SK-MEL-5 (cell line): ENCODE results near the gene KRTAP29-1. TPM values are rescaled to one million over a fixed set of nuclear protein-coding genes. Genes with fewer than 3 reads are reported as not detected.
"Not testable (repeated sequence)": the region's sequence is repeated elsewhere in the genome, so short reads cannot be mapped to it uniquely, and the experiment has no call there.

Experiments used
- DNase-seq: peaks from one replicate; pipeline ENCODE4 v3.0.0-alpha.2; 2016; ENCODE audit warnings: low read depth, low spot score
- in situ Hi-C: cut with HindIII; loops from 2 replicates; pipeline ENCODE4 v1.10.0; 2016; ENCODE audit warnings: low sequenced_read_pairs, high pct_unique_total_duplicates, low pct_unique_long_range_greater_than_20kb
- small RNA-seq, 2 experiments: library from RNA; depleted of rRNA; stranded (forward); fragments of <200 nt; gene quantifications; one replicate each; pipeline ENCODE3, GENCODE V24; 2014
- total RNA-seq: library from RNA; depleted of rRNA; stranded (reverse); fragments of >200 nt; shearing (Covaris generic); gene quantifications from 2 replicates; pipeline ENCODE4 v1.2.3, GENCODE V29; 2014; rRNA removed

Gene KRTAP29-1
- total RNA-seq, 1 experiment from 2014 or later = not detected

DNA sequence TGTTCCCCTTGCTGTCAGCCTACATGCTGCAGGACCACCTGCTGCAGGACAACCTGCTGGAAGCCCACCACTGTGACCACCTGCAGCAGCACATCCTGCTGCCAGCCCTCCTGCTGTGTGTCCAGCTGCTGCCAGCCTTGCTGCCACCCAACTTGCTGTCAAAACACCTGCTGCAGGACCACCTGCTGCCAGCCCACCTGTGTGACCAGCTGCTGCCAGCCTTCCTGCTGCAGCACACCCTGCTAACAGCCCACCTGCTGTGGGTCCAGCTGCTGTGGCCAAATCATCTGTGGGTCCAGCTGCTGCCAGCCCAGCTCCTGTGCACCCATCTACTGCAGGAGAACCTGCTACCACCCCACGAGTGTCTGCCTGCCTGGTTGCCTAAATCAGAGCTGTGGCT, 31.3 kb downstream of the KRTAP29-1 start:
- in situ Hi-C loops, DNase-seq: not testable (repeated sequence)

DNA sequence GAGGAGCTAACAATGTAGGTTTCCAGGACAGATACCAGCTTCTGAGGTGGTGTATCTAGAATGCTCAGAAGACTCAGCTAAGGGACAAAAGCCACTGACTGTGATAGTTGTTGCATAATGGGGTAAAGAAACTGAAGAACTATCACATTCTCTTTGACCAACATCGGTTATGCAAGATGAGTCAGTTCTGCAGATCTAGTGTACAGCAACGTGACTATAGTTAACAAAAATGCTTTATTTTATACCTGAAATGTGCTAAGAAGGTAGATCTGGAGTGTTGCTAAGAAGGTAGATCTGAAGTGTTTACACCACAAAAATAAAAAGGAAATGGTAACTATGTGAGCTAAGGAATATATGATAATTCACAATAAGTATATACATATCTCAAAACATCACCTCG, 34.9 kb downstream of the KRTAP29-1 start:
- DNase-seq = no peak
- in situ Hi-C loops = no loop called here

DNA sequence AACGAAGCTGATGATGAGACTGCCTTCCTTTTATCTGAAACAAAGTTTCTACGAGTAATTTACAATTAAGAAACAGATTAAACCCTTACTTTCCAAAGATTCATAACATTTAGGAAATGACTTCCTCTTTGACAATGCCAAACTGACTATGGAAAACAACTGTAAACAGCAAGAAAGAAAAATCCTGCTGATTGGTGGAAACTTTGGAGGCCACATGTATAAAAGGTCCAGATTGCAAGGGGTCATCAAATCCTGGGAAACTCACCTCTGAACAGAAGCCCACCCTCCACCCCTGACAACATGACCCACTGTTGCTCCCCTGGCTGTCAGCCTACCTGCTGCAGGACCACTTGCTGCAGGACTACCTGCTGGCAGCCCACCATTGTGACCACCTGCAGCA, 37.6 kb downstream of the KRTAP29-1 start, which contains the start of gene KRTAP9-6:
TSS of gene KRTAP9-6 (plus strand) at position 301 of the 400 bp plus-strand sequence. CDS start at position 301, 0 bp downstream.
- in situ Hi-C loops = no loop called here
- no peak for DNase-seq

DNA sequence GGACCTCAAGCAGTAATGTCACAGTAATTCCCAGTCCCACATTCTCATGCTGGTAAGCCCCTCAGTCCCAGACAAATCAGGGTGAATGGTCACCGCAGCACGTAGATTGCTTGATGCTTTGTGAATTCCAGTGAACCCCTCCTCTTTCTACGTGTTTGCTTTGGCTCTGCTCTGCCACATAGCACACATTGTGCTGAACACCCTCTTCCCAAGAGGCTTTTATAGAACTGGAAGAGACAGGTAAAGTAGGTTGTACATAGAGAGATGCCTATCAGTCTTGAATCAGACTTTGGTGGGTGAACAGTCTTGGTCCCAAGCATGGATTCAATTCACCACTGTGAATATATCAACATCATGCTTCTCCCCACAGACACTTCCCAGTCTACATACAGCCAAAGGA, 38.1 kb downstream of the KRTAP29-1 start:
- DNase-seq = no peak
- in situ Hi-C loops = no loop called here

DNA sequence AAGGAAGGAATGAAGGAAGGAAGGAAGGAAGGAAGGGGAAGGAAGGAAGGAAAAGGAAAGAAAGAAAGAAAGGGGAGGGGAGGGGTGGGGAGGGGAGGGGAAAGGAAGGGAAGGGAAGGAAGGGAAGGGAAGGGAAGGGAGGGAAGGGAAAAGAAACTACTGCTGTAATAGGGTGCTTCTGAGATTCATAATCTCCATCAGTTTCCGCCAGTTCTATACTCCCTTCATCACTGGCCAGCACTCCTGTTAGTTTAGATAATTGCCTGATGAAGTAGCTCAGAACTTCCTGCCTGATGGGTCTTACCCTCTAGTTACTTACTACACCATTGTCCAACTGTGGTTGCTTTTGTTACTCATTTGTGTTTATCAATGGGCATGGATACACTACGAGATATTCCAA, 39.4 kb downstream of the KRTAP29-1 start:
- DNase-seq = no peak
- in situ Hi-C loops = no loop called here

DNA sequence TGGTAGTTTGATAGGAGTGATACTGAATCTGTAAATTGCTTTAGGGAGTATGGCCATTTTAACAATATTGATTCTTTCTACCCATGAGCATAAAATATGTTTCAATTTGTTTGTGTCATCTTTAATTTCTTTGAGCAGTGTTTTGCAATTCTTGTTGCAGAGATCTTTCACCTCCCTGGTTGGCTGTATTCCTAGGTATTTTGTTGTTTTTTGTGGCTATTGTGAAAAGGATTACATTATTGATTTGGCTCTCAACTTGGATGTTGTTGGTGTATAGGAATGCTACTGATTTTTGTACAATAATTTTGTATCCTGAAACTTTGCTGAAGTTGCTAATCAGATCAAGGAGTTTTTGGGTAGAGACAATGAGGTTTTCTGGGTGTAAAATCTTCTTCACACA, 44.2 kb downstream of the KRTAP29-1 start:
- in situ Hi-C loops = no loop called here
- no peak for DNase-seq

DNA sequence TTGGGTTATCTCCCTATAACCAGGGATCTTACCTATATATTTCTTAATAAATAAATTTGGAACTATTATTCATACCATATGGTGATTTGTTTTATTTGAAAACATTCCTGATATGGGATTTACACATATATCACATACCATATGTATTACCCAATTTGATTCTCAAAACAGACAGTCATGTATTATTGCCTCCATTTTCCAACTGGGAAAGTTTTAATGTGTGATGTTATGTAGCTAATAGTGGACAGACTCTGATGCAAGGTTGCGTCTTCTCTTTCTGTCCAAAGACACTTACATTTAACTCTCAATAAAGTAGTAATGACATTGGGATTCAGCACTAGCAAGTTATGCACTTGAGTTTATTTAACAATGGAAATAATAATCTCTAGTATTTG, 46.4 kb downstream of the KRTAP29-1 start:
- in situ Hi-C loops = no loop called here
- no peak for DNase-seq

DNA sequence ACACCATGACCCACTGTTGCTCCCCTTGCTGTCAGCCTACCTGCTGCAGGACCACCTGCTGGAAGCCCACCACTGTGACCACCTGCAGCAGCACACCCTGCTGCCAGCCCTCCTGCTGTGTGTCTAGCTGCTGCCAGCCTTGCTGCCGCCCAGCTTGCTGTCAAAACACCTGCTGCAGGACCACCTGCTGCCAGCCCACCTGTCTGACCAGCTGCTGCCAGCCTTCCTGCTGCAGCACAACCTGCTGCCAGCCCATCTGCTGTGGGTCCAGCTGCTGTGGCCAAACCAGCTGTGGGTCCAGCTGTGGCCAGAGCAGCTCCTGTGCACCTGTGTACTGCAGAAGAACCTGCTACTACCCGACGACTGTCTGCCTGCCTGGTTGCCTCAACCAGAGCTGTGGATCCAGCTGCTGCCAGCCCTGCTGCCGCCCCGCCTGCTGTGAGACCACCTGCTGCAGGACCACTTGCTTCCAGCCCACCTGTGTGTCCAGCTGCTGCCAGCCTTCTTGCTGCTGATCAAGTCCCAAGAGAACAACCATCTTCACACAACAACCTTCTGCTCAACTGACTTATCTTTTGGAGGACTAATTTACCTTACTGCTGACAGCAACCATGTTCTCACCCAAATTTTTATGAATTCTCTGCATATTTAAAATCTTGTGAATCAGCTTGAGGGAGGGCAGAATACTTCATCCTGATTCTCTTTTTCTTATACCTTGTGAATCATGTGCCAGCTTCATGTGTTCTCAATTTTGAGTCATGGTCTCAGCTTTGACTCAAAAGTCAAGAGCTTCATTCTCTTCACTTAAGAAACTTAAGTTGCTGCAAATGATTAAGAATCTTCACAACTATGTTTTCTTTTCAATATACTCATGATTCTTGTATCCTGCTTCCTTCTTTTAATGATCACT, 47.0 kb downstream of the KRTAP29-1 start, which contains the start of gene KRTAP9-9:
TSS of gene KRTAP9-9 (plus strand) at position 4 of the 910 bp plus-strand sequence.
- in situ Hi-C loops, DNase-seq: not testable (repeated sequence)

DNA sequence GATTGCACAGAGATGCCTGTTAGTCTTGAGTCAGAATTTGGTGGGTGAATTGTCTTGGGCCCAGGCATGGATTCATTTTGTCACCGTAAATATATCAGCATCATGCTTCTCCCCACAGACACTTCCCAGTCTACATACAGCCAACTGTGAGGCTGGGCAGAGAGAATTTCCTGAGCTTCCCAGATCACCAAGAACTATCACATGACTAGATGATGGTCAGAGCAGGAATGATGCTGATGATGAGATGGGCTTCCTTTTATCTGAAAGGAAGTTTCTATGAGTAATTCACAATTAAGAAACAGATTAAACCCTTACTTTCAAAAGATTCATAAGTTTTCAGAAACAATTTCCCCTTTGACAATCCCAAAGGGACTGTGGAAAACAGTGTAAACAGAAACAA, 47.8 kb downstream of the KRTAP29-1 start:
- DNase-seq = no peak

More for the DNA sequence above, 47.8 kb downstream of the KRTAP29-1 start:
- in situ Hi-C loops = no loop called here

Small RNA genes lying within 50 kb of the gene (small RNA-seq; reads per million reads assigned to genes)
- 0 reads per million in 2 experiments for gene KRTAP9-10P

Other genes with a start within 250 kb of the KRTAP29-1 start
- gene KRTAP2-2, start 247.6 kb downstream of the KRTAP29-1 start, total RNA-seq = not detected in 2 replicates
- gene KRTAP2-3, start 242.7 kb downstream of the KRTAP29-1 start, total RNA-seq = not detected in 2 replicates
- gene KRTAP2-4, start 237.0 kb downstream of the KRTAP29-1 start, total RNA-seq = not detected in 2 replicates
- gene KRTAP4-7, start 218.7 kb downstream of the KRTAP29-1 start, total RNA-seq = not detected in 2 replicates
- not detected in 2 replicates for gene KRTAP4-8, start 204.7 kb downstream of the KRTAP29-1 start, total RNA-seq
- not detected in 2 replicates for gene KRTAP4-16, start 200.6 kb downstream of the KRTAP29-1 start, total RNA-seq
- not detected in 2 replicates for gene KRTAP4-9, start 197.5 kb downstream of the KRTAP29-1 start, total RNA-seq
- gene KRTAP4-11, start 184.5 kb downstream of the KRTAP29-1 start, total RNA-seq = not detected in 2 replicates
- gene KRTAP4-12, start 178.7 kb downstream of the KRTAP29-1 start, total RNA-seq = not detected in 2 replicates
- gene KRTAP4-6, start 162.3 kb downstream of the KRTAP29-1 start, total RNA-seq = not detected in 2 replicates
- gene KRTAP4-5, start 153.0 kb downstream of the KRTAP29-1 start, total RNA-seq = not detected in 2 replicates
- gene KRTAP4-4, start 142.1 kb downstream of the KRTAP29-1 start, total RNA-seq = not detected in 2 replicates
- gene KRTAP4-3, start 134.6 kb downstream of the KRTAP29-1 start, total RNA-seq = not detected in 2 replicates
- gene KRTAP4-2, start 124.6 kb downstream of the KRTAP29-1 start, total RNA-seq = not detected in 2 replicates
- gene KRTAP4-1, start 117.9 kb downstream of the KRTAP29-1 start, total RNA-seq = not detected in 2 replicates
- not detected in 2 replicates for gene KRTAP9-1, start 113.0 kb downstream of the KRTAP29-1 start, total RNA-seq
- gene KRTAP9-2, start 76.2 kb downstream of the KRTAP29-1 start, total RNA-seq = not detected in 2 replicates
- not detected in 2 replicates for gene KRTAP9-3, start 70.4 kb downstream of the KRTAP29-1 start, total RNA-seq
- not detected in 2 replicates for gene KRTAP9-8, start 64.9 kb downstream of the KRTAP29-1 start, total RNA-seq
- gene KRTAP9-4, start 53.2 kb downstream of the KRTAP29-1 start, total RNA-seq = not detected in 2 replicates
- gene KRTAP9-9, start 47.5 kb downstream of the KRTAP29-1 start, total RNA-seq = not detected in 2 replicates
- gene KRTAP9-6, start 37.5 kb downstream of the KRTAP29-1 start, total RNA-seq = not detected in 2 replicates
- not detected in 2 replicates for gene KRTAP9-7, start 27.2 kb downstream of the KRTAP29-1 start, total RNA-seq
- gene KRTAP16-1, start 6.5 kb upstream of the KRTAP29-1 start, total RNA-seq = not detected in 2 replicates
- not detected in 2 replicates for gene KRTAP17-1, start 12.9 kb upstream of the KRTAP29-1 start, total RNA-seq
- gene KRT33A, start 48.0 kb upstream of the KRTAP29-1 start, total RNA-seq = not detected in 2 replicates
- not detected in 2 replicates for gene KRT33B, start 67.0 kb upstream of the KRTAP29-1 start, total RNA-seq
- not detected in 2 replicates for gene KRT34, start 79.5 kb upstream of the KRTAP29-1 start, total RNA-seq
- gene KRT31, start 94.8 kb upstream of the KRTAP29-1 start, total RNA-seq = not detected in 2 replicates
- gene KRT37, start 121.7 kb upstream of the KRTAP29-1 start, total RNA-seq = not detected in 2 replicates
- not detected in 2 replicates for gene KRT38, start 138.1 kb upstream of the KRTAP29-1 start, total RNA-seq
- not detected in 2 replicates for gene KRT32, start 164.5 kb upstream of the KRTAP29-1 start, total RNA-seq
- gene KRT35, start 178.3 kb upstream of the KRTAP29-1 start, total RNA-seq = not detected in 2 replicates
- gene KRT36, start 187.1 kb upstream of the KRTAP29-1 start, total RNA-seq = not detected in 2 replicates
- gene KRT13, start 202.8 kb upstream of the KRTAP29-1 start, total RNA-seq = not detected in 2 replicates
- gene KRT15, start 216.0 kb upstream of the KRTAP29-1 start, total RNA-seq = 0.13 and 0.61 TPM in 2 replicates
- not detected in 2 replicates for gene KRT19, start 225.5 kb upstream of the KRTAP29-1 start, total RNA-seq